Epithelial cell of proximal tubule (primary cell): ENCODE data around the gene SURF6. TPM values are rescaled to one million over a fixed set of nuclear protein-coding genes. Genes with fewer than 3 reads are reported as not detected.

Experiments used
- DNase-seq: peaks from one replicate; pipeline ENCODE4 v3.0.0-alpha.2; 2011; ENCODE audit warnings: low read depth
- H3K4me3 ChIP-seq: 2 replicates; pipeline ENCODE4 v1.5.1; 2011; ENCODE audit warnings: low read depth, mild to moderate bottlenecking, low read length
- total RNA-seq: library from RNA; depleted of rRNA; stranded (reverse); fragments of >200 nt; gene quantifications from 2 replicates; pipeline ENCODE4 v1.2.3, GENCODE V29; 2015
- TF ChIP-seq, protein P1 (sequence below): conservative IDR thresholded peaks from 2 replicates; pipeline ENCODE4 v1.5.1; 2012; ENCODE audit warnings: low read depth, mild to moderate bottlenecking, low read length

Gene SURF6
- total RNA-seq, 1 donor from 2014 or later, result 16.7 TPM

DNA sequence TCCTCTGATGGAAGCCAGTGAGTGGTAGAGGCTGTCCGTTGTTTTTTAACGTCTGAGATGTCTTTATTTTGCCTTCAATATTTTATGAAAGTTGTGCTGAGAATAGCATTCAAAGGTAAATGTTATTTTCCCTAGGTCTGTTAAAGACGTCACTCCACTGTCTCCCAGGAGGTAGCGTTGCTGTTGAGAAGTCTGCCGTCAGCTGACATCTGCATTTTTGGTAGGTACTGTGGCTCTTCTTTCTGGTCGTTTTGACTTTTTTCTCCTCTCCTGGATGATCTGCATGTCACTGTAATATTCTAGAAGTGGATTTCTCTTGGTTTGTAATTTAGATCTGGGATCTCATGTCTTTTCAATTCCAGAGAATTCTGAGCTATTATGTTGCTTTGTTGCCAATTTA is 26.4 kb downstream of the SURF6 start:
- H3K4me3 ChIP-seq, result no peak overlapping the region
- TF ChIP-seq, protein P1, sequence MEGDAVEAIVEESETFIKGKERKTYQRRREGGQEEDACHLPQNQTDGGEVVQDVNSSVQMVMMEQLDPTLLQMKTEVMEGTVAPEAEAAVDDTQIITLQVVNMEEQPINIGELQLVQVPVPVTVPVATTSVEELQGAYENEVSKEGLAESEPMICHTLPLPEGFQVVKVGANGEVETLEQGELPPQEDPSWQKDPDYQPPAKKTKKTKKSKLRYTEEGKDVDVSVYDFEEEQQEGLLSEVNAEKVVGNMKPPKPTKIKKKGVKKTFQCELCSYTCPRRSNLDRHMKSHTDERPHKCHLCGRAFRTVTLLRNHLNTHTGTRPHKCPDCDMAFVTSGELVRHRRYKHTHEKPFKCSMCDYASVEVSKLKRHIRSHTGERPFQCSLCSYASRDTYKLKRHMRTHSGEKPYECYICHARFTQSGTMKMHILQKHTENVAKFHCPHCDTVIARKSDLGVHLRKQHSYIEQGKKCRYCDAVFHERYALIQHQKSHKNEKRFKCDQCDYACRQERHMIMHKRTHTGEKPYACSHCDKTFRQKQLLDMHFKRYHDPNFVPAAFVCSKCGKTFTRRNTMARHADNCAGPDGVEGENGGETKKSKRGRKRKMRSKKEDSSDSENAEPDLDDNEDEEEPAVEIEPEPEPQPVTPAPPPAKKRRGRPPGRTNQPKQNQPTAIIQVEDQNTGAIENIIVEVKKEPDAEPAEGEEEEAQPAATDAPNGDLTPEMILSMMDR, result no peak
- no peak for DNase-seq

DNA sequence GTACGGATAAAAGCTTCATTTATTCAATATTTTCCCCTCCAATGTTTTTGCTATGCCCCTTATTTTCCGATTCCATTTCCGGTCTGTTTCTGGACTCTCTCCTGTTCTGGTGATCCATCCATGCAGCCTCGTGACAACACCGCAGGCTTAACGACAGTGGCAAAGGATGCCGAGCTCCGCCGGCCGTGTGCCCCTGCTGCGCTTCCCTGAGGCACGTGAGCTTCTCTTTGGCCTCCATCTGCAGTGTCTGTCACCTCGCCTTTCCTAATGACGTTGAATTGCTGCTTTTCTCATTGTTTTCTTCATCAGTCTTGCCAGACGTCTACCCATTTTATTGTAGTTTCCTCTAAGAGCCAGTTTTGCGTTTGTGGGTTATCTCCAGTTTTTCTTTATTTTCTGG is 28.7 kb downstream of the SURF6 start:
- no peak overlapping the region for H3K4me3 ChIP-seq
- TF ChIP-seq, protein P1, result no peak
- no peak for DNase-seq

DNA sequence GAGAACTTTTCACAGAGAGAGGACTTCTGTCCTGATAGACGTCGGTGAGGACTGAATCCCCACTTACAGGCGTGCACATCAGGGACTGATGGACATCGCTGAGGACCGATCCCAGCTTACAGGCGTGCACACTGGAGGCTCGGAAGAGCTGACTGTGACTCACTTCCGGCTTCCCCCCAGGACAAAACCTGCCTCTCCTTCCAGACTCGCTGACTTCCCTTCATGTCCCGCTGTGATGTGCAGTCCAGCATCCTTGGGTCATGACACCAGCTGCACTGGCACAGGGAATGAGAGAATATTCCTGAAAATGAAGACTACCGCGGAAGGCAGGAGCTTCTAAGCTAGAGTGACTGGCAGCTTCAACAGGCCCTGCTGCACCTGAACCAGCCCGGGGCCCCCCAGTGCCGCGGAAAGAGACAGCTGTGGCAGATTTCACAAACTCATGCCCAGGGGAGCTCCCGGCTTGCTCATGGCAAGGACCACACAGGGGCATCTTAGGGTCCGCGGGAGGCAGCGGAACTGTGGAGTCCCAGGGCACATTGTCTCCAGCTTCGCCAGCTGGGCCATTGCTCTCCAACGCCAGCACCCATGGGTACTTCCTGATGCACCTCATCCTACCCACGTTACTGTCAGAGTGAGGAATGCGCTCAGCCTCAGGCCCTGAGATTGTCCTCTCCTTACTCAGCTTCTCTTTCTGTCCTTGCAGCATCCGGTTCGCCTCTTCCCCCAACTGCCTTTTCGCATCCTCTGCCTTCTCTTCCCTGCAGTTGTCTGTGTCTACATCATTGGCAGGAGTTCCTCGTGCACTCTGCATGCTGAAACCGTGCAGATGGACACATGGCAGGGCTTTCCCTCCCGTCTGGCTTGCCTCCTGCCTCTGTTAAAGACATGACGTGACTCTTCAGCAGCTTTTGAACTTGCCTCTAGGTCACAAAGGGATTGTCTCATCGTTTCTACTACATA is 29.5 kb downstream of the SURF6 start:
- TF ChIP-seq, protein P1, result no peak

DNA sequence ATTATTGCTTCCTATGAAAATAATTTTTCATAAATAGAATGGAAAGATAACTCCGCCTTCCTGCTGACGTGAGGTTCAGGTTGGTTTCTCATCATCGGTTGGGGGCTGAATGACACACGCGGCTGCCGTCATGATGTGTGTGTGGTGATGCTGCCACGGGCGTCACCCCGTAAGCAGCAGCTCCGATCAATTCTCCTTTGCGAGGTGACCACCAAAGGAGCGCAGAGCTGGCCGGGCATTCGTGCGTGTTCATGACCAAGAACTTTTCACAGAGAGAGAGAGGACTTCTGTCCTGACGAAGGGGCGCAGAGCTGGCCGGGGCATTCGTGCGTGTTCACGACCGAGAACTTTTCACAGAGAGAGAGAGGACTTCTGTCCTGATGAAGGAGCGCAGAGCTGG is 30.3 kb downstream of the SURF6 start:
- TF ChIP-seq, protein P1, result no peak
- no peak overlapping the region for H3K4me3 ChIP-seq
- no peak for DNase-seq

More for the DNA sequence above, 29.5 kb downstream of the SURF6 start:
- H3K4me3 ChIP-seq, result no peak overlapping the region
- no peak for DNase-seq

DNA sequence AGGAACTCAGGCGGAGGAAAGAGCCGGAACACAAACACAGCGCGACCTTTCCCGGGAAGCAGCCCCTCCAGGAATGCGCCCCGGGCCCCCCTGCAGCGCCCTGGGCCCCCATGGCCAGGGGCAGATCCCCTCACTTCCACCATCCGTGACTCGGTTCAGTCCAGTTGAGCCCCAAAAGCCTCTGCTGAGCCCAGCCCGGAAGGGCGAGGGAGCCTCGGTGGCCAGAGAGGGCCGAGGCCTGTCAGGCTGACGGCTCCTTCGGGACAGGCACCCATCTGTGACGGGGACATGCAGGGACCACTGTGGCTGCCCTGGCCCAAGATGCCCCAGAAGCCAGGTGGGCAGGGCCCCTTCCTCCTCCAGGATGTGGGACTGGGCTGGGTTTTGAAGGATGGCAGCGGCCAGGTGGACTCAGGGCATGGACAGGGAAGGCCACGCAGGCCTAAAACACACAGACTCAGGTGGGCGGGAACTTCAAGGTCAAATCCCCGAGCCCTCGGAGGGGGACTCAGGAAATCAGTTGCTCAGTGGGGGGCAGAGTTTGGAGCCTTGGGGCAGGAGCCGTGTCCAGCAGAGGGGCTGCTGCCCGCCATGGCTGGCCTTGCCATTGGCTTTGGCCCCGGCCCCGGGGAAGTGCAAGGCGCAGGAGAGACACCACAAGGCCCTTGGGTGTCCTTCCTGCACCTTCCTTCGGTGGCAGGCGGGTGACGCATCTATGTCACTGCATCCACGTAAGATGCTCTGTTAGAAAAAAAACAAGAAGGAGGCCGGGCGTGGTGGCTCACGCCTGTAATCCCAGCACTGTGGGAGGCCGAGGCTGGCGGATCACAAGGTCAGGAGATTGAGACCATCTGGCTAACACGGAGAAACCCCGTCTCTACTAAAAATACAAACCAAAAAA is 31.3 kb downstream of the SURF6 start:
- no peak overlapping the region for H3K4me3 ChIP-seq
- TF ChIP-seq, protein P1, result no peak
- no peak for DNase-seq

DNA sequence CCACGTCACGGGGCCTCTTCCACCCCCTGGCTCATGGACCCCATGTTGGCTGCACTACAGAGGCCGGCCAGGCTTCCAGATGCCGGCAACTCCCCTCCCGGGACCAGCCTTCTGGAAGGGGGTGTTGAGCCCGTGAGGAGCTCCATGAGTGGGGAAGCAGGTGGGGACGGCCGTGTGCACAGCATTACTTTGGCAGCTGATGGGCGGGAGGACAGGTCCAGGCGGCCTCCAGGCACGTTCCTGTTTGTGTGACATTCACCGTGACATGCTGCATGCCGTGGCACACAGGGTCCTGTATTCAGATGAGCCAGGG is 31.9 kb downstream of the SURF6 start:
- no peak overlapping the region for H3K4me3 ChIP-seq
- DNase-seq, result no peak
- TF ChIP-seq, protein P1, result no peak
